ENCODE data around the gene SCAANT1. TPM values are rescaled to one million over a fixed set of nuclear protein-coding genes. Genes with fewer than 3 reads are reported as not detected.

SCAANT1 gene
- total and polyA plus RNA-seq, 12 donors = 1.3 to 1.6 TPM; not detected in 10

GRCh38 chr3:63918321-63918720, 6.1 kb upstream of the SCAANT1 start:
- Histone ChIP-seq H3K9me3 (replicated peaks in 1 of 3) (no peaks in the 10 kb centered on the region), H3K36me3 (replicated peaks in 1 of 2) (peaks cover 0 to 18% of the 10 kb centered on the region in 2 donors), H3K27ac (peak overlapping the region in 1 of 5 donors; percentile 3), H3K4me1 (replicated peaks in 1 of 2) (peaks cover 12 to 28% of the 10 kb centered on the region in 2 donors), H3K4me3 (no peak overlapping the region), H3K27me3 (no peaks in the 10 kb centered on the region)
- DNase-seq = no peak
- TF ChIP-seq POLR2A (IDR thresholded peaks at IDR 0.05) = no peak
- TF ChIP-seq, protein P1, sequence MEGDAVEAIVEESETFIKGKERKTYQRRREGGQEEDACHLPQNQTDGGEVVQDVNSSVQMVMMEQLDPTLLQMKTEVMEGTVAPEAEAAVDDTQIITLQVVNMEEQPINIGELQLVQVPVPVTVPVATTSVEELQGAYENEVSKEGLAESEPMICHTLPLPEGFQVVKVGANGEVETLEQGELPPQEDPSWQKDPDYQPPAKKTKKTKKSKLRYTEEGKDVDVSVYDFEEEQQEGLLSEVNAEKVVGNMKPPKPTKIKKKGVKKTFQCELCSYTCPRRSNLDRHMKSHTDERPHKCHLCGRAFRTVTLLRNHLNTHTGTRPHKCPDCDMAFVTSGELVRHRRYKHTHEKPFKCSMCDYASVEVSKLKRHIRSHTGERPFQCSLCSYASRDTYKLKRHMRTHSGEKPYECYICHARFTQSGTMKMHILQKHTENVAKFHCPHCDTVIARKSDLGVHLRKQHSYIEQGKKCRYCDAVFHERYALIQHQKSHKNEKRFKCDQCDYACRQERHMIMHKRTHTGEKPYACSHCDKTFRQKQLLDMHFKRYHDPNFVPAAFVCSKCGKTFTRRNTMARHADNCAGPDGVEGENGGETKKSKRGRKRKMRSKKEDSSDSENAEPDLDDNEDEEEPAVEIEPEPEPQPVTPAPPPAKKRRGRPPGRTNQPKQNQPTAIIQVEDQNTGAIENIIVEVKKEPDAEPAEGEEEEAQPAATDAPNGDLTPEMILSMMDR (IDR thresholded peaks at IDR 0.05) = no peak
- intact Hi-C loops (cut with DNase I) = loop anchor here (10.0 kb wide), 1 partner anchor 76 kb away; no protein-coding TSS in a partner anchor

DNA sequence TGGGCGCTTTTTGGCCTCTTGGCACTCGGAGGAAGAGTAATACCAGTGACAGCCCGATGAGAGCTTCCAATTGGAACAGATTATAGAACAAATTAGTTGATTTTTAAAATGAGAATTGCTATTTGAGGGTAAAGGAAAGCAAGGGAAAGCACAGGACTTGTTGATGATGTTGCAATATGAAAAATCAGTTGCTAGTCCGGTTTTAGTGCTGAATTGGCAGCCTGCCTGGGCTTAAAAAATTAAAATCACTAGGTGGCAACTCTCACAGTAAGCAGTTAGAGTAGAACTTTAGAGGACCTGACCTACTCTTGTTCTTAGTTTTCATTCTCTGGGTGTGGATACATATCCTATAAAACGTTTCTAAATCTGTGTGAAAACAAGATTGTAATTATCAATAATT, 2.1 kb upstream of the SCAANT1 start:
- peak in 5 of 7 donors; percentile 29 to 59 (median 47) for DNase-seq
- Histone ChIP-seq H3K27ac (peak overlapping the region in 3 of 5 donors; percentile 15 to 99 (median 99)), H3K9me3 (replicated peaks in 1 of 3) (no peaks in the 10 kb centered on the region), H3K36me3 (replicated peaks in 1 of 2) (peaks cover 0 to 18% of the 10 kb centered on the region in 2 donors), H3K27me3 (no peaks in the 10 kb centered on the region), H3K4me3 (no peak overlapping the region), H3K4me1 (replicated peaks in 1 of 2) (peaks cover 12 to 23% of the 10 kb centered on the region in 2 donors)
- intact Hi-C loops (cut with DNase I) = loop anchor here (10.0 kb wide), 1 partner anchor 80 kb away; no protein-coding TSS in a partner anchor
- 59 to 65% (median 62%) methylated on average over 5 of the region's 5 CpGs for WGBS, 4 donors
- TF ChIP-seq POLR2A (IDR thresholded peaks at IDR 0.05) = no peak
- TF ChIP-seq, protein P1 (IDR thresholded peaks at IDR 0.05) = no peak

DNA sequence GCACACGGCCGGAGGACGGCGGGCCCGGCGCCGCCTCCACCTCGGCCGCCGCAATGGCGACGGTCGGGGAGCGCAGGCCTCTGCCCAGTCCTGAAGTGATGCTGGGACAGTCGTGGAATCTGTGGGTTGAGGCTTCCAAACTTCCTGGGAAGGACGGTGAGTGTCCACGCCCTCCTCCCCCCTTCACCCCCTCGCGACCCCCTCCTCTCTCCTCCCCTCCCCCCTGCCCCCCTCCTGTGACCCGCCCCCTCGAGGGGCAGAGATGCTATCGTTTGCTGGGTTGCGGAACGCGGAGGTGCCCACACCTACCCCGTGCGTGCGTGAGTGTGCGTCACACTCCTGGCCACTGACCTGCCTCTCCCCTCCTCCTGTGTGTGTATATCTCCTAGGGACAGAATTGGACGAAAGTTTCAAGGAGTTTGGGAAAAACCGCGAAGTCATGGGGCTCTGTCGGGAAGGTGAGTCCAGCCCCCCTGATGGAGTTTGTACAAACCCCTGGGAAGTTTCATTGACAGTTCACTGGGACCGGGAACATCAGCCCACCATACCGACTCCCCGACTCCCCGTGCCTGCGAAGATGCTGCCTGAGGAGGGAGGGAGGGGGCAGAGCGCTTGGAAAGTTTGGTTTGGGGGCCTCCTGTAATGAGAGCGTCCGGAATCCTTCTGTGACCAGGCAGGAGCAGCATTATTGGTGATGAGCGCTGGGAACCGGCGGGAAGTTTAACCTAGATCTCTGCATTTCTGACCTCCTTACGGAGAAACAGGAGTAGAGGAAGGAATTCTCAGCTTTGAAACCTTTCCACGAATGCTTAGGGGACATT, 795 bp upstream of the SCAANT1 start:
- no peaks in the 10 kb centered on the region for H3K9me3 ChIP-seq (replicated peaks in 1 of 3)
- peaks cover 12 to 34% of the 10 kb centered on the region in 2 donors for H3K4me1 ChIP-seq (replicated peaks in 1 of 2)
- WGBS, 4 donors = 5 to 16% (median 8%) methylated on average over 21 to 46 of the region's 46 CpGs
- intact Hi-C loops (cut with DNase I) = loop anchor here (10.0 kb wide), 1 partner anchor 82 kb away; no protein-coding TSS in a partner anchor
- peak; percentile 75 to 91 (median 85) for DNase-seq
- peak overlapping the region; percentile 50 to 100 (median 99) for H3K27ac ChIP-seq
- peaks cover 0 to 13% of the 10 kb centered on the region in 2 donors for H3K36me3 ChIP-seq (replicated peaks in 1 of 2)
- peak overlapping the region in 3 of 4 donors; percentile 35 to 96 (median 38) for H3K4me3 ChIP-seq
- no peaks in the 10 kb centered on the region for H3K27me3 ChIP-seq
- TF ChIP-seq POLR2A (IDR thresholded peaks at IDR 0.05) = peak in 1 of 2 donors; percentile 47
- TF ChIP-seq, protein P1 (IDR thresholded peaks at IDR 0.05) = no peak

DNA sequence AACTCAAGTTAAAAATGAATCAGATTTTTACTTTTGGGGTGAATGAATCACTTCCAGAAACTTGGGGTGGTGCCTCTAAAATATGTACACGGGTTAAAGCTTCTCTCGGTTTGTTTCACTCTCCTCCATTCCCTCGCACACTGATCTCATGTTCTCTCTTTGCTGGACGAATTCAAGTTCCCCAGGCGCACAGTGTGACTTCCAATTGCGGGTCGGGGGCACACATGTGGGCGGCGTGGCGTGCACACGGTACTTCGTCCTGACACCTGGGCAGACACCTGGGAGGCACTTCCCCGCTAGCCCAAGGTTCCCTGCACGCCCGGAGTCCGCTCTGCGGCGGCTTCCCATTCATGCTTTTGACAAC, 692 bp downstream of the SCAANT1 start:
- peaks cover 0 to 10% of the 10 kb centered on the region in 2 donors for H3K36me3 ChIP-seq (replicated peaks in 1 of 2)
- TF ChIP-seq, protein P1 (IDR thresholded peaks at IDR 0.05) = no peak
- no peak for TF ChIP-seq POLR2A (IDR thresholded peaks at IDR 0.05)
- peak overlapping the region; percentile 13 to 96 (median 80) for H3K4me3 ChIP-seq
- intact Hi-C loops (cut with DNase I) = loop anchor here (10.0 kb wide), 1 partner anchor 83 kb away; no protein-coding TSS in a partner anchor
- no peaks in the 10 kb centered on the region for H3K9me3 ChIP-seq (replicated peaks in 1 of 3)
- DNase-seq = no peak
- no peaks in the 10 kb centered on the region for H3K27me3 ChIP-seq
- peaks cover 12 to 35% of the 10 kb centered on the region in 2 donors for H3K4me1 ChIP-seq (replicated peaks in 1 of 2)
- 0 to 1% (median 0%) methylated on average over 13 to 18 of the region's 18 CpGs for WGBS, 4 donors
- peak overlapping the region; percentile 83 to 100 (median 99) for H3K27ac ChIP-seq
